GM21390 (cell line): ENCODE measurements around the gene SNCB.

Experiments used
- ATAC-seq: cut with Tn5 transposase; IDR thresholded peaks from one replicate; pipeline ENCODE4 v1.9.1; 2021; ENCODE audit not compliant: unreplicated experiment

Gene SNCB

DNA sequence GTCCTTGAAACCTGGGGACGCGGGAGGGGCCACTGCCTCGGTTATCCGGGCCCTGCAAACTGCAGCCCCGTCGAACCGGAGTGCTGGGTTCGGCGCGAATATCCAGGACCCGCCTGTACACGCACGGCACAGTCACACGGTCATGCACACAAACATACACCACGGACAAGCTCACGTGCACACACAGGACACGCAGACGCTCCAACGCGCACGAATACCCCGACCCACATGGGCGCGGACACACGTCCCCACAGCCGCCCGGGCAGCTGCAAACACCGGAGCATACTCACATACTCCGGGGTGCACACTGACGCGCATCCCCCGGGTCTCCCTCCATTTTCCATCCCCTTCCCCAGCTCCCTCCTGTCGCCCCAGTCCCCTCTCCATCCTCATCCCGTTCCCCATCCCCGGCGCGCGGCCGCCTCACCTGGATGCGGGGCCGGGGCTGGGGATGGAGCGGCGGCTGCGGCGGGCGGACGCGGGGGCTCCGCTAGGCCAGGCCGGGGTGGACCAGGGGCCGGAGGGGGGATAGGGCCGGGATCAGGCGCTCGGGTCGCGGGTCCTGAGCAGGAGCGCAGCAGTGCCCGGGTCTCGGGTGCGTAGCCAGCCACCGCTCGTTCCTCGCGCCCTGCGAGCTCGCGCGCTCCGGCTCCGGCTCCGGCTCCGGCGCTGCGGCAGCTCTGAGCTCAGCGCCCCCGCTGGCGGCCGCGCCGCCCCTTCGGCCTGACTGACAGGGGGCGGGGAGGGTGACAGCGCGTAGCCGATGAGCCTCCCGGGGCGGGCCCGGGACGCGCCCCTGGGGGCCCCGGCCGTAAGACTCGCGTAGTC, at the start of gene SNCB, which contains the start of gene EIF4E1B:
SNCB (minus strand) TSS at position 682 of the 828 bp plus-strand sequence. CDS start 880 bp downstream, outside the sequence.
EIF4E1B (plus strand) TSS at position 823 of the 828 bp plus-strand sequence. CDS start 12,113 bp downstream, outside the sequence.
- peak; percentile 75 for ATAC-seq

DNA sequence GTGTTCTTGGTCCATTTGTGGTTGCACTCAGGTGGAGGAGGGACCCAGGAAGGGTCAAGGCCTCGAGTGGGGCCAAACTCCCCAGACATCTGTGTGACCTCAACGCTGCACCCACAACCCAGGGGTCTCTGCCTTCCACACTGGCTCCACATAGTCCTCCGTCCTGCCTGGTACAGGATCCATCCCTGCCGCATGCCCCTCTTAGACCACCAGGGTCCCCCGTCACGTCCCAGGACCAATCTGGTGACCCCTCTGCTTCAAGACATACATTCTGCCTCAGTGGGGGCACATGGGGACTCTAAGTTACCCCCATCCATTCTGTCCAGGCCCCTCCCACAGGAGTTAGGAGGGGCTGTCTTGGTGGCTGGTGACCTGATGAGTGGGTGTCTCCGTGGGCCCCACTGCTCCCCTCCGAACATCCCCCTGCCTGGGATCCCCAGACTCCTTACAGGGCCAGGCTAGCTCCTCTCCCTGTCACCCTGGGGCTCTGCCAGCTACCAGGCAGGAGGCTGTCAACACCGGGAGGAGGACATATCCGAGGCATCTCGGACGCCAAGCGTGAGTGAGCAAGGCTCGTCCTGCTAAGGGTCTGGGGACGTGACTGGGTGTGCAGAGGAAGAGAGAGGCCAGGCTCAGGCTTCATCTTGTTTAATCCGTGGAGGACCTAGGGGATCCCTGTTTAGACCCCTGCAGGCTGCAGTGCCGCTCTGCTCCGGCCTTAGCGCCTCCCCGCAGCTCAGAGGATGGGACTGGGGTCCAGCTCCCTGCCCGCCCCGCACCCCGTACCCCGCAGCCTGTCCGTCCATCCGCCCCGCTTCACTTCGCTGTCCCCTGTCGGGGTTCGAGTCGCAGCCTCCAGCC, 49.3 kb upstream of the SNCB start:
- ATAC-seq, result no peak

DNA sequence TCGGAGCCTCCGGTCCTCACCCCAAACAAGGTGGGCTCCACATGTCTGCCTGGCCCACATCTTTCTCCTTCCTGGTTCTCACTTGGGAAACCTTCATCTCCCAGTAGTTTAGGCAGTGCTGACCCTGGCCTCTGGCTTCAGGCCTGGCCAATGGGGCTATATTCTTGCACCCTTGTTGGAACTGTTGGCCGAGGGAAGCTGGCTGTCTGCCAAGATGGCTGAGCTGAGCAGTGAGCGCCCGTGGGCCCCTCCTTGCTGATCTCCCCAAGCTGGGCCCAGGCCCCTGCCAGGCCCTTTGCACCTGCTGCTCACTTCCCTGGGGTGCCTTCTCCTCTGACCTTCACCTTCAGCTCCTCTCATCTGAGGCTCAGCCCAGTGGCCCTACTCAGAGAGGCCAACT, 48.2 kb upstream of the SNCB start:
- no peak for ATAC-seq

DNA sequence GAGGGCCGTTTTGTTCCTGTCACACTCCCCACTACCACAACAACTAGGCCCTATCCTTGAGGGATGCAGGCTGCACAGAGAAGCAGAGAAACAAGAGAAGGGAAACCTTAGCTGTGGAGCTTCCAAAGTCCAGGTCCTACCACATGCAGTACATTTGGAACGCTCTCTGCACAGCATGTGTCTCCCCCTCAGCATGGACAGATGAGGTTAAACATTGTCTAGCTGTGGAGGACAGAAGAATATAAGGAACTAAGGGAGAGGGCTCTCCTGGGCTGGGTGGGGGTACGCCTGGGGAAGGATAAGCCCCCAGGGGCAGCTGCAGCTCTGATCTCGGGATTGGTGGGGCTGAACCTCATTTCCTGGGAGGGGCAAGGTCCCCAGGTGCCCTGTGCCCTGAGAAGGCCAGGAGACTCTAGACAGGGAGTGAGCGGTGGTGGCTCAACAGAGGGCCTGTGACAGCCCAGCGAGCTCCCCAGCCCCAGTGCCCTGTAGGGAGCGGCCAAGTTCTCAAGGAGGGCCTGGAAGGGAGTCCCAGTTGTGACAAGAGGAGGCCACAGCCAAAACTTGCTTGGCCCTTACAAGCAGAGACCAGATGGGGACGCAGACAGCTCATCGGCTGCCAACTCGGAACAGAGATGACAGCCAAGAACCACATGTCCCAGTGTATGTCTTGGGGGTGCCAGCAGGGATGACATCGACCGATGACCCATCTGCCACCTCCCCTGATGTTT, 47.0 kb upstream of the SNCB start:
- no peak for ATAC-seq

DNA sequence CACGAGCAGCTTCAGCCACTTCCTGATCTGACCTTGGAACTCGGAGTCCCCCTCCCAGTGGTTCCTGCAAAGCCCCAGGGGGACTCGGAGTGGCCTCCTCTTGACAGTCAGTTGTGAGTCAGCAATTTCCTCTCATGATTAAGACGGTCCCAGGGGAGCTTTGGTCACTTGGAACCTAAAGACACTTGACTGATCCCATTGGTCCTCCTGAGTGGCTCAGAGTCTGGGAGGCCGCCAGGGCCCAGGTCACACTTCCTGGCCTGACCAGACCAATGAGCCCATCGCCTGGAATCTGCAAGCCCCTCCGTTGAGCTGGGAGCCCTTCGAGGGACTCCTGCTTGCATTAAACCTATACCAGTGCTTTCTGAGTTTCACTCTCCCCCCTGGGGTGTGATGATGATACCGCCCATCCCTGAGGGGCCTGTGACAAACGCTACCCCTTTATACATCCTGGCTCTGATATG, 46.1 kb upstream of the SNCB start:
- ATAC-seq, result peak; percentile 77

DNA sequence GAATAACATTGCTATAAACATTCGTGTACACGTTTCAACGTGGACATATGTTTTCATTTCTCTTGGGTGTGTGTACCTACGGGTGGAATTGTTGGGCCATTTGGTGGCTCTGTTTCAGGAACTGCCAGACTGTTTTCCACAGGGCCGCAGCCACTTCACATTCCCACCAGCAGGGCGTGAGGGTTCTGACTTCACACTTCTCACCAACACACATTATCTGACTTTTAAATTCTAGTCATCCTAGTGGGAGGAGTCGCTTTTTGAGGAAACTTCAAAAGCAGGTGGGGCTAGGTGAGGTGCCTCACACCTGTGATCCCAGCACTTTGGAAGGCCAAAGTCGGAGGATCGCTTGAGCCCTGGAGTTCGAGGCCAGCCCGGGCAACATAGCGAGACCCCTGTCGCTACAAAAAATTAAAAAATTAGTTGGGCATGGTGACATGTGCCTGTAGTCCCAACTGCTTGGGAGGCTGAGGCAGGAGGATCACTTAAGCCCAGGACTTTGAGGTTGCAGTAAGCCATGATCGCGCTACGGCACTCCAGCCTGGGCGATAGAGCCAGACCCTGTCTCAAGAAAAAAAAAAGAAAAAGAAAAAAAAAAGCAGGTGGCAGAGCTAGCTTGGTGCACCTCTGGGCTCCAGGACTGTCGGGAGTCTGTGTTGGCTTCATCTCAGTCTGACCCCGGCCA, 45.5 kb upstream of the SNCB start:
- no peak for ATAC-seq

DNA sequence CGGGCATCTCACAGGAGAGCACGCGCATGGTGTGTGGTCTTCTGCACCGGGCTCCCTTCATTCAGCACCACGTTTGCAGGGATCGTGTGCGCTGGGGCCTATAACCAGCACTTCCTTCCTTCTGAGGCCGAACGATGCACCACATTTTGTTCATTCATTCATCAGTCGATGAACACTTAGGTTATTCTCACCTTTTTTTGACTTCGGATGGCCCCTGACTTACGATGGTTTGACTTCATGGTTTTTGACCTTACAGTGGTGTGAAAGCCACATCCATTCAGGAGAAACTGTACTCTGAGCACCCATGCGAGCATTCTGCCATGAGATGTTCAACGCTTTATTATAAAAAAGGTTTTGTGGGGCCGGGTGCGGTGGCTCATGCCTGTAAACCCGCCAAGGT, 44.5 kb upstream of the SNCB start:
- no peak for ATAC-seq

DNA sequence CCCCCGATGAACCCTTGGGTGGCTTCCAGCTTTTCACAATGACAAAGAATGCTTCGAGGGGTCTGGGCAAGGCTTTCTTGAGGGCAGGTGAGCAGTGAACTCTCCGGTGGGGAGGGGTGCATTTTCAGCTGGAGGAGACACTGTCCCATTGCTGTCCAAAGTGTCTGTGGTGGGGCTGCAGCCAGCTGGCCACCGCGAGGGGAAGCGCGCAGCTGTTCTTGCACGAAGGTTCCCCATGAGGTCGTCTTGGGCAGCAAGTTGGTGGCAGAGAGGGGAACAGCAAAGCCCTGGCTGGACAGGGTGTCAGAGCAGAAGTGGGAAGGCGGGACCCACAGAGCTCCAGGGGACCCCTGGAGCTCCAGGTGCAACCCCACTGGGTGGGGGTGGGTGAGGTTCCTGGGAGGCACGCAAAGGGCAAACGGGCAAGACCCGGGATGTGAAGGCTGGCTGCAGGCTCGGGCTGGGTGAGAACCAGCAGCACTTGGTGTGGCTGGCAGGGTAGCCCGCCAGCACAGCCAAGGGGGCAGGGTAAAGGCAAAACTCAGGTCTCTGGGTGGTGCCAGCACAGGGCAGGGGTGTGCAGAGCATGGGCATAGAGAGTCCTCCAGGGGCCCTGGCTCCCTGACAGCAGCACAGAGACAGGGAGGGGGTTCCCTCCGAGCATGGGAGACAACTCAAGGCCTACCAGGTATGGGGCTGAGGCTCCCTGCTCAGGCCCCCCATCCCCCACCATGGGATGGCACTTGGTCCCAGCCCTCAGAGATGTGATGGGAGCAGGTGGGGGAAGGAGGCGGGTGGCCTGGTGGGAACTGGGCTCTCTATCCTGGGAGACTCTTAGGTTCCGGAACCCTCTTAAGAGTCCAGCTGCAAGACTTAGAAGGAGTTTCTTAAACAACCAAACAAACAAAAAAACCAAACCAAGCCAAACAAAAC, 43.6 kb upstream of the SNCB start:
- ATAC-seq, result no peak

GRCh38 chr5:176671890-176672747, 41.8 kb upstream of the SNCB start:
- ATAC-seq, result no peak

GRCh38 chr5:176671399-176671798, 41.1 kb upstream of the SNCB start:
- ATAC-seq, result no peak

DNA sequence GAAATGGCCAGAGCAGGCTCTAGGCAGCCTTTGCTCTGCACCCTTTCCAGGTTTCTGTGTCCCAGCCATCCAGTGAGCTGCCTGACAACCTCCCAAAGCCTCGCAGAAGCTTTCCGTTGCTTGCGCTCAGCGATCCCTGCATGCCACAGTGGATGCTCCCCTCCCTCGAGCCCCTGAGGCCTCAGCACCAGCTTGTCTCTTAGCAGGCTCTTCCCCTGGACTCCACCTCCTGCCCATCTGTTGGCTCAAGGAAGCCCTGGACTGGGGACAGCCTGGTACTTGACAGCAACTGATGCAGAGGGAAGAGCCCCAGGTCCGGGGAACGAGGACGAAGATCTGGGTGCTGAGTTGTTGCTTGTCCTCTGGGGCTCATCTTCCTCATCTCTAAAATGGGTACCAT, 40.1 kb upstream of the SNCB start:
- ATAC-seq, result no peak

DNA sequence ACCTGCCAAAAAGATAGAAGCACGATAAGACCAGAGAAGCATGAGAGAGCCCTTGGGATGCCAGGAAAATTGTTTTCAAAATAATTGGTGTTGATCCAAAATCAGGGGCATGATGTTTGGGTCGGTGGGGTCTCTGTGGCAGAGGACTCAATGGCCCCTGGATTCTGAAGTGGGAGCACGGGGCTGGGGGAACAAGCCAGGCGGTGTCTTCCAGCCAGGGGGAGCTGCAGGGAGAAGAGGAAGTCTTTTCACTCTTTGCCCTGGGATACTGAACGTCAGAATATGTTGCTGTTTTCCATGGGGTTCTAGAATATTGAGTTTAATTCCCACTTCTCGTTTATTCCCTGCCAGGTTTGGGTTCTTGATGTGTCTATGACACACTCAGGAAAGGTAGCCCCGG, 37.3 kb upstream of the SNCB start:
- ATAC-seq, result no peak

- no peak for ATAC-seq
Measured at GRCh38 chr5:176665517-176665916, 35.2 kb upstream of the SNCB start.

GRCh38 chr5:176664886-176665285, 34.6 kb upstream of the SNCB start:
- no peak for ATAC-seq

DNA sequence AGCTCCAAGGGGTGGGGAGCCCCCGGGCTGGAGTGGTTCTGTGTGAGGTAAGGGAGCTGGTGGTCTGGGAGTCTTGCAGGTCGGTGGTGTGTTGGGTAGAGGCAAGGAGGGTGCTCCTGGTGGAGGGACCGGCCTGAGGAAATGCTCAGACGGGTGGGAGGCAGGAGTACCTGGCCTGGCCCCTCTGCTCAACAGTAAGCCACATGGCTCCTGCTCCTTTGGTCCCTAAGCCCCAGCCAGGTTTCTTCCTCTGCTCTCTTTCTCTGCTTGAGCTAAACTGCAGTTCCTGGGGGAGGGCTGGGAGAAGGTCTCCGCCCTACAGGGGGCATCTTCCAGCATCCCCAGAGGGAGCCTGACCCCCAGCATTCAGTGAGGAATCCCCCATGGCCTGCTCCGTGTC, 34.1 kb upstream of the SNCB start:
- no peak for ATAC-seq

GRCh38 chr5:176663566-176663965, 33.2 kb upstream of the SNCB start:
- no peak for ATAC-seq

GRCh38 chr5:176662371-176663333, 32.3 kb upstream of the SNCB start:
- no peak for ATAC-seq
